OCI-LY3 (cell line): ENCODE data around the gene C11orf97.

Source experiments
- EZH2phosphoT487 ChIP-seq: fragments of 200-600 bp; shearing (Covaris generic); IDR thresholded peaks from 2 replicates; pipeline ENCODE4 v1.6.1; 2018; ENCODE audit warnings: antibody characterized with exemption, mixed run types, low read depth
- TF ChIP-seq, protein P1 (sequence below): fragments of 200-600, 300-600 bp; sonication (generic); IDR thresholded peaks from 2 replicates; pipeline ENCODE4 v1.5.1; 2014; ENCODE audit warnings: antibody characterized with exemption, low read length, low read depth

DNA sequence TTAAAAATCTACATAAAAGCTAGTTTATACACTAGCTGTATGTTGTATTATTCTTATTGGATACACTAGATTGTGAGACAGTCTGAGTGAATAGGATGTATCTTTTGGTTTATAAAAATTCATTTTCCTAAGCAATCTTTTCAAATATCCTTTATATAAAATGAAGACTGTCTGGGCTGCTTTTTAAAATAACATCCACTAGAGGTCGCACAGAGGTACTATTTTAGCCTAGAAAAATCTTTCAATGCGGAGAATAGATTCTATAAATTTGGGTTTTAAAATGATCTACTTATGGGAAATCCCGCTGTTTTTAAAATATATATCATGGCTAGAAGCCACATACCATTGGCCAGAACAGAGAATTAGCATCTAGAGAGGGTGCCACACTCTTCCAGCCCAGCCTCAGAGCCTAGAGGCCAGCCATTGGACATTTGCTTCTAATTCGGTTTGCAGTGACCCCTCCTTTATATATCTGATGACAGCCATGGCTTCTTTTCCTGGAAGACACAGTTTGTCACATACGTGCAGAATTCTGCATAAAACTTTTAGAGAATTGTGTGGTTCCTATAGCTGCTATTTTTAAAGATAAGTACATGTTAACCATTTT, 7.3 kb downstream of the C11orf97 start:
- TF ChIP-seq, protein P1, sequence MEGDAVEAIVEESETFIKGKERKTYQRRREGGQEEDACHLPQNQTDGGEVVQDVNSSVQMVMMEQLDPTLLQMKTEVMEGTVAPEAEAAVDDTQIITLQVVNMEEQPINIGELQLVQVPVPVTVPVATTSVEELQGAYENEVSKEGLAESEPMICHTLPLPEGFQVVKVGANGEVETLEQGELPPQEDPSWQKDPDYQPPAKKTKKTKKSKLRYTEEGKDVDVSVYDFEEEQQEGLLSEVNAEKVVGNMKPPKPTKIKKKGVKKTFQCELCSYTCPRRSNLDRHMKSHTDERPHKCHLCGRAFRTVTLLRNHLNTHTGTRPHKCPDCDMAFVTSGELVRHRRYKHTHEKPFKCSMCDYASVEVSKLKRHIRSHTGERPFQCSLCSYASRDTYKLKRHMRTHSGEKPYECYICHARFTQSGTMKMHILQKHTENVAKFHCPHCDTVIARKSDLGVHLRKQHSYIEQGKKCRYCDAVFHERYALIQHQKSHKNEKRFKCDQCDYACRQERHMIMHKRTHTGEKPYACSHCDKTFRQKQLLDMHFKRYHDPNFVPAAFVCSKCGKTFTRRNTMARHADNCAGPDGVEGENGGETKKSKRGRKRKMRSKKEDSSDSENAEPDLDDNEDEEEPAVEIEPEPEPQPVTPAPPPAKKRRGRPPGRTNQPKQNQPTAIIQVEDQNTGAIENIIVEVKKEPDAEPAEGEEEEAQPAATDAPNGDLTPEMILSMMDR, result peak; percentile 88
- TF ChIP-seq EZH2phosphoT487, result no peak
